Nephron (organoid): Measurements from ENCODE around the gene SYT5.
A peak's percentile ranks its signal among the peaks of the same experiment; 100 is the strongest.

ENCODE experiments used
- H3K27ac Mint-ChIP-seq, 3 experiments: 2 replicates each; pipeline ENCODE4 v1.8.0; 2020; ENCODE audit warnings: mixed read lengths in 3 of 3, mild to moderate bottlenecking in 2 of 3, moderate library complexity in 1 of 3
- H3K27me3 Mint-ChIP-seq: 2 replicates; pipeline ENCODE4 v1.8.0; 2021; ENCODE audit warnings: low read depth, mild to moderate bottlenecking, moderate library complexity, mixed read lengths
- H3K36me3 Mint-ChIP-seq: 2 replicates; pipeline ENCODE4 v1.8.0; 2020; ENCODE audit warnings: low read depth, mixed read lengths
- H3K4me1 Mint-ChIP-seq: 2 replicates; pipeline ENCODE4 v1.8.0; 2020; ENCODE audit warnings: mixed read lengths
- H3K4me3 Mint-ChIP-seq, 3 experiments: 2 replicates each; pipeline ENCODE4 v1.8.0; 2020; ENCODE audit warnings: mild to moderate bottlenecking in 3 of 3, mixed read lengths in 3 of 3, moderate library complexity in 2 of 3
- H3K9me3 Mint-ChIP-seq: 2 replicates; pipeline ENCODE4 v1.8.0; 2020; ENCODE audit warnings: mixed read lengths
- CTCF ChIP-seq, 3 experiments: fragments of 200-600 bp; sonication (generic); IDR thresholded peaks; one replicate each; pipeline ENCODE4 v1.5.0; 2021; ENCODE audit warnings: antibody characterized with exemption in 3 of 3; ENCODE audit not compliant: unreplicated experiment in 3 of 3

Gene SYT5

GRCh38 chr19:55146078-55146704 is 33.9 kb downstream of the SYT5 start:
- peak; percentile 34 to 51 (median 49) for TF ChIP-seq CTCF (IDR thresholded peaks at IDR 0.05; ENCODE audit: unreplicated experiment in 3 of 3)
- H3K4me1 Mint-ChIP-seq: peaks cover 33% of the 10 kb centered on the region
- H3K9me3 Mint-ChIP-seq: no peaks in the 10 kb centered on the region
- H3K27ac Mint-ChIP-seq: no peak overlapping the region
- H3K4me3 Mint-ChIP-seq: peak overlapping the region; percentile 47 to 66 (median 58)
- peaks cover 71% of the 10 kb centered on the region for H3K27me3 Mint-ChIP-seq
- no peaks in the 10 kb centered on the region for H3K36me3 Mint-ChIP-seq

- Mint-ChIP-seq H3K27ac (no peak overlapping the region), H3K36me3 (no peaks in the 10 kb centered on the region), H3K4me1 (peaks cover 28% of the 10 kb centered on the region), H3K4me3 (peak overlapping the region; percentile 37 to 72 (median 59)), H3K27me3 (peaks cover 69% of the 10 kb centered on the region), H3K9me3 (no peaks in the 10 kb centered on the region)
- no peak for TF ChIP-seq CTCF (IDR thresholded peaks at IDR 0.05; ENCODE audit: unreplicated experiment in 3 of 3)
These were observed 34.9 kb downstream of the SYT5 start for GRCh38 chr19:55145232-55145631.

- H3K36me3 Mint-ChIP-seq: no peaks in the 10 kb centered on the region
- no peak overlapping the region for H3K27ac Mint-ChIP-seq
- no peak for TF ChIP-seq CTCF (IDR thresholded peaks at IDR 0.05; ENCODE audit: unreplicated experiment in 3 of 3)
- H3K9me3 Mint-ChIP-seq: no peaks in the 10 kb centered on the region
- H3K27me3 Mint-ChIP-seq: peaks cover 41% of the 10 kb centered on the region
- peaks cover 9% of the 10 kb centered on the region for H3K4me1 Mint-ChIP-seq
- peak overlapping the region in 1 of 3 experiments; percentile 13 for H3K4me3 Mint-ChIP-seq
These were observed 38.4 kb downstream of the SYT5 start for GRCh38 chr19:55141696-55142095.

- no peaks in the 10 kb centered on the region for H3K9me3 Mint-ChIP-seq
- H3K36me3 Mint-ChIP-seq: no peaks in the 10 kb centered on the region
- H3K27me3 Mint-ChIP-seq: peaks cover 13% of the 10 kb centered on the region
- H3K4me3 Mint-ChIP-seq: no peak overlapping the region
- peaks cover 4% of the 10 kb centered on the region for H3K4me1 Mint-ChIP-seq
- no peak overlapping the region for H3K27ac Mint-ChIP-seq
- TF ChIP-seq CTCF (IDR thresholded peaks at IDR 0.05; ENCODE audit: unreplicated experiment in 3 of 3): no peak
These were observed 42.2 kb downstream of the SYT5 start for GRCh38 chr19:55137915-55138314.

- H3K27me3 Mint-ChIP-seq: peaks cover 13% of the 10 kb centered on the region
- H3K36me3 Mint-ChIP-seq: no peaks in the 10 kb centered on the region
- no peaks in the 10 kb centered on the region for H3K9me3 Mint-ChIP-seq
- peaks cover 4% of the 10 kb centered on the region for H3K4me1 Mint-ChIP-seq
- no peak overlapping the region for H3K27ac Mint-ChIP-seq
- TF ChIP-seq CTCF (IDR thresholded peaks at IDR 0.05; ENCODE audit: unreplicated experiment in 3 of 3): no peak
- no peak overlapping the region for H3K4me3 Mint-ChIP-seq
These were observed 43.5 kb downstream of the SYT5 start for GRCh38 chr19:55136399-55137102.

GRCh38 chr19:55134736-55135135 is 45.4 kb downstream of the SYT5 start:
- no peaks in the 10 kb centered on the region for H3K36me3 Mint-ChIP-seq
- H3K27me3 Mint-ChIP-seq: peaks cover 5% of the 10 kb centered on the region
- no peak for TF ChIP-seq CTCF (IDR thresholded peaks at IDR 0.05; ENCODE audit: unreplicated experiment in 3 of 3)
- no peaks in the 10 kb centered on the region for H3K9me3 Mint-ChIP-seq
- no peak overlapping the region for H3K27ac Mint-ChIP-seq
- no peak overlapping the region for H3K4me3 Mint-ChIP-seq
- no peaks in the 10 kb centered on the region for H3K4me1 Mint-ChIP-seq
